ENCODE results near the gene SOS2. TPM values are rescaled to one million over a fixed set of nuclear protein-coding genes. Genes with fewer than 3 reads are reported as not detected.

The SOS2 gene
- total and polyA plus RNA-seq, 8 donors: 5.8 to 69.0 (median 27.3) TPM

DNA sequence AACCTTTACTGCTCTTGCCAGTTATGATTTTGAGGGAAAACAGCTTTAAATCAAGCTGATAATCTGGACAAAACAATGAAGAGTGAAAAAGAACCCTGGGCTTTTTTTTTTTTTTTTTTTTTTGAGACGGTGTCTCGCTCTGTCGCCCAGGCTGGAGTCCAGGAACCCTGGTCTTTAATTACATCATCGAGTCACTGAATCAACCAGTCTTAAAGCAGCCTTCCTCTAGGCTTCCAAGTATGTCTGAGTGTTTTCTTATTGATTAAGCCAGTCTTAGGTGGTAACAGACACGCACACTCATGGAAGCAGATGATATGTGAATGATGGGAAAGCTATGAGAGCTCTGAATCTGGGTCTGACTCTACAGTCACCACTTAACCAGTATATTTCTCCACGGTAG, 109.1 kb downstream of the SOS2 start:
- no peak overlapping the region for H3K4me3 ChIP-seq
- peaks cover 3 to 63% (median 49%) of the 10 kb centered on the region in 4 donors for H3K36me3 ChIP-seq
- no peaks in the 10 kb centered on the region for H3K9me3 ChIP-seq
- intact Hi-C loops (cut with DNase I; ENCODE audit: low total_unique reads): no loop called here
- 90 to 97% (median 96%) methylated on average over 6 of the region's 6 CpGs for WGBS, 5 donors
- no peak overlapping the region for H3K27ac ChIP-seq
- H3K4me1 ChIP-seq: peaks cover 5 to 7% (median 7%) of the 10 kb centered on the region in 4 donors
- TF ChIP-seq POLR2AphosphoS5 (IDR thresholded peaks at IDR 0.05) (no peak), EP300 (IDR thresholded peaks at IDR 0.05) (no peak), POLR2A (IDR thresholded peaks at IDR 0.05) (no peak)
- TF ChIP-seq, protein P1, sequence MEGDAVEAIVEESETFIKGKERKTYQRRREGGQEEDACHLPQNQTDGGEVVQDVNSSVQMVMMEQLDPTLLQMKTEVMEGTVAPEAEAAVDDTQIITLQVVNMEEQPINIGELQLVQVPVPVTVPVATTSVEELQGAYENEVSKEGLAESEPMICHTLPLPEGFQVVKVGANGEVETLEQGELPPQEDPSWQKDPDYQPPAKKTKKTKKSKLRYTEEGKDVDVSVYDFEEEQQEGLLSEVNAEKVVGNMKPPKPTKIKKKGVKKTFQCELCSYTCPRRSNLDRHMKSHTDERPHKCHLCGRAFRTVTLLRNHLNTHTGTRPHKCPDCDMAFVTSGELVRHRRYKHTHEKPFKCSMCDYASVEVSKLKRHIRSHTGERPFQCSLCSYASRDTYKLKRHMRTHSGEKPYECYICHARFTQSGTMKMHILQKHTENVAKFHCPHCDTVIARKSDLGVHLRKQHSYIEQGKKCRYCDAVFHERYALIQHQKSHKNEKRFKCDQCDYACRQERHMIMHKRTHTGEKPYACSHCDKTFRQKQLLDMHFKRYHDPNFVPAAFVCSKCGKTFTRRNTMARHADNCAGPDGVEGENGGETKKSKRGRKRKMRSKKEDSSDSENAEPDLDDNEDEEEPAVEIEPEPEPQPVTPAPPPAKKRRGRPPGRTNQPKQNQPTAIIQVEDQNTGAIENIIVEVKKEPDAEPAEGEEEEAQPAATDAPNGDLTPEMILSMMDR (IDR thresholded peaks at IDR 0.05): no peak
- no peaks in the 10 kb centered on the region for H3K27me3 ChIP-seq
- DNase-seq: no peak

DNA sequence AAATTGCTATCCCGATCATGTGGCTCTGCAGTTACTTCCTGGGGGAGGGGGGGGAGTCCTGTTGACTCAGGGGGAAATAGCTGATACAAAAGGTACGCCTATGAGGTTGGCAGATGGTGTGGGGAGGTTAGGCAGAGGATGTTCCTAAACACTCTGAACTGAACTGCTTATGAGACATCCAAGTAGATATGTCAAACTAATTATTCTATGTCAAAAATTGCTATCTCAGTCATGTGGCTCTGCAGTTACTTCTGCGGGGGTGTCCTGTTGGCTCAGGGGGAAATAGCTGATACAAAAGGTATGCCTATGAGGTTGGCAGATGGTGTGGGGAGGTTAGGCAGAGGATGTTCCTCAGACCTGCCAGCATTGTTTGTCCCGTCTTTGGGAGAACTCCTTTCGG, 109.9 kb downstream of the SOS2 start:
- DNase-seq: no peak
- TF ChIP-seq POLR2A (IDR thresholded peaks at IDR 0.05) (no peak), EP300 (IDR thresholded peaks at IDR 0.05) (no peak), POLR2AphosphoS5 (IDR thresholded peaks at IDR 0.05) (no peak)
- TF ChIP-seq, protein P1 (IDR thresholded peaks at IDR 0.05): no peak
- Histone ChIP-seq H3K27me3 (no peaks in the 10 kb centered on the region), H3K36me3 (peaks cover 3 to 55% (median 43%) of the 10 kb centered on the region in 4 donors), H3K4me1 (peaks cover 5 to 14% (median 12%) of the 10 kb centered on the region in 4 donors), H3K4me3 (no peak overlapping the region), H3K27ac (no peak overlapping the region), H3K9me3 (no peaks in the 10 kb centered on the region)
- intact Hi-C loops (cut with DNase I; ENCODE audit: low total_unique reads): no loop called here
- WGBS, 5 donors: 76 to 87% (median 84%) methylated on average over 5 of the region's 5 CpGs

DNA sequence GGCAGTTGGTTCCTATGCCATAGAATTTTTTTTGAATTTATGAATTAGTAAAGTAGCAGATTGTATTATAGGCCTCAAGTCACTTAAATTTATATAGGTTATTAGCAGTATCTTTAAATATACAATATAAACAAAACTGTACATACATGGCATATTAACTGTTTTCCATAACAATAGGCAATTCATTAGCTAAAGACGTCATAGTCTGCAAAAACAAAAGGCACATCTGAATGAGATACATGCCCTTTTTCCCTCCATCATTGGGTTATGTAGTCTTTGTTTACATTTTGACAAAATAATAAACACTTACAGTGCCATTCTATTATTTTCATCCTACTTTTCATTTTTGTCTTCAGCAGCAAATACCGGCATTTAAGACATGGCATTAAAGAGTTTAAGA, 113.9 kb downstream of the SOS2 start:
- H3K4me1 ChIP-seq: peaks cover 21 to 47% (median 33%) of the 10 kb centered on the region in 4 donors
- H3K27ac ChIP-seq: peak overlapping the region in 4 of 5 donors; percentile 88 to 94 (median 92)
- intact Hi-C loops (cut with DNase I; ENCODE audit: low total_unique reads): no loop called here
- H3K9me3 ChIP-seq: no peaks in the 10 kb centered on the region
- no peak for DNase-seq
- H3K4me3 ChIP-seq: no peak overlapping the region
- WGBS, 5 donors: 46 to 72% (median 57%) methylated on average over 2 of the region's 2 CpGs
- no peaks in the 10 kb centered on the region for H3K27me3 ChIP-seq
- peaks cover 8 to 58% (median 39%) of the 10 kb centered on the region in 4 donors for H3K36me3 ChIP-seq
- TF ChIP-seq, protein P1 (IDR thresholded peaks at IDR 0.05): no peak
- no peak for TF ChIP-seq POLR2AphosphoS5 (IDR thresholded peaks at IDR 0.05)
- TF ChIP-seq POLR2A (IDR thresholded peaks at IDR 0.05): no peak
- TF ChIP-seq EP300 (IDR thresholded peaks at IDR 0.05): no peak

DNA sequence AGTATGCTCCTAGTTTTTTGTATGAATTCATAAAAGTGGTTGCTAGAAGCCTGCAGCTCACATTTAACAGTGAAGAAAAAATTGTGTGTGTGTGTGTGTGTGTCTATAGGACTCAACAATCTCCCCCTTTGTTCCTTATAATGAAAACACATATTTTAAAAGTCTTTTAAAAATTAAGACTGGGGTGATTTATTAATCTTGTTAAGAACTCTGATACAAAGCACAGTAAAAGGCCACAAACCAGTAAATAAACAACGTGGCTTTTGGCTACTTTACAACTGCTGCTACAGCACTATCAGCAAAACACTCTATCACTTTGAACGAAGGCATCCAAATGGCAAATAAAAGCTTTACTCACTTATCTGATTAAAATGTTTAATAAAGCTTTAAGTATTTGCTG, 114.4 kb downstream of the SOS2 start:
- Histone ChIP-seq H3K4me1 (peaks cover 21 to 47% (median 33%) of the 10 kb centered on the region in 4 donors), H3K27me3 (no peaks in the 10 kb centered on the region), H3K36me3 (peaks cover 13 to 61% (median 43%) of the 10 kb centered on the region in 4 donors), H3K9me3 (no peaks in the 10 kb centered on the region), H3K4me3 (peak overlapping the region; percentile 67 to 94 (median 82)), H3K27ac (peak overlapping the region in 4 of 5 donors; percentile 88 to 94 (median 92))
- WGBS, 5 donors: 9 to 21% (median 18%) methylated on average over 2 of the region's 2 CpGs
- TF ChIP-seq POLR2AphosphoS5 (IDR thresholded peaks at IDR 0.05) (no peak), POLR2A (IDR thresholded peaks at IDR 0.05) (no peak), EP300 (IDR thresholded peaks at IDR 0.05) (no peak)
- TF ChIP-seq, protein P1 (IDR thresholded peaks at IDR 0.05): no peak
- intact Hi-C loops (cut with DNase I; ENCODE audit: low total_unique reads): no loop called here
- DNase-seq: peak in 1 of 2 donors; percentile 71
